GM23248 (cell line): ENCODE data around the gene CHN2.

Source experiments
- EZH2 ChIP-seq: fragments of 200-600 bp; sonication (generic); IDR thresholded peaks from 2 replicates; pipeline ENCODE4 v1.6.1; 2018; ENCODE audit warnings: antibody characterized with exemption, mild to moderate bottlenecking; ENCODE audit not compliant: insufficient read depth, poor library complexity, severe bottlenecking
- EZH2phosphoT487 ChIP-seq: fragments of 200-600 bp; sonication (generic); IDR thresholded peaks from 2 replicates; pipeline ENCODE4 v1.6.1; 2018; ENCODE audit warnings: antibody characterized with exemption, moderate library complexity, mild to moderate bottlenecking, low read depth; ENCODE audit not compliant: insufficient read depth

GRCh38 chr7:29147821-29148220, 46.8 kb upstream of the CHN2 start:
- TF ChIP-seq EZH2 (no peak), EZH2phosphoT487 (no peak)
